NCI-H1105 (cell line): ENCODE measurements around the gene CST4.
"Not testable (repeated sequence)": the region's sequence is repeated elsewhere in the genome, so short reads cannot be mapped to it uniquely, and the experiment has no call there.

Experiments used
- DNase-seq: peaks from one replicate; lab custom pipeline; 2025; lab: John Stamatoyannopoulos, UW

CST4 gene

GRCh38 chr20:23687986-23688385, 852 bp downstream of the CST4 start:
- no peak for DNase-seq

GRCh38 chr20:23686046-23686750, 2.6 kb downstream of the CST4 start:
- no peak for DNase-seq

- DNase-seq: not testable (repeated sequence)
Observed at GRCh38 chr20:23685529-23685896, 3.3 kb downstream of the CST4 start.

DNA sequence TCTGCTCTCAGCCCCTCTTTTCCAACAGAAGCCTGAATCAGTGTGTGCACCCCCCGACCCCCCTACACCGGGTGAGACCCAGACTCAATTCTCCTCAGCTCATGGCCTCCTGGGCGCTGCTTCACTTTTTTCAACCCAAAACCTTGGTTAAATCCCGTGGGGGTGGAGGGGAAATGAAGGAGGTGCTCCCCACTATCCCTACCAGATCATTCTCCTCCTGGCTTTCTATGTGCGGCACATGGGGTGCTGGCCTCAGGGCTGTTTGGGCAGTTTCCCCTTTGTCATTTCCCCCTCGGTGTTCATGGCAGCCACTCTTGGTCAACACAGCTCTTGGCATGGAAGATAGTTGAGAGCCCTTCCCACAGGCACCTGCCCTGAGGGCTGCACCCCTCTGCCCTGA, 4.6 kb downstream of the CST4 start:
- DNase-seq: no peak

DNA sequence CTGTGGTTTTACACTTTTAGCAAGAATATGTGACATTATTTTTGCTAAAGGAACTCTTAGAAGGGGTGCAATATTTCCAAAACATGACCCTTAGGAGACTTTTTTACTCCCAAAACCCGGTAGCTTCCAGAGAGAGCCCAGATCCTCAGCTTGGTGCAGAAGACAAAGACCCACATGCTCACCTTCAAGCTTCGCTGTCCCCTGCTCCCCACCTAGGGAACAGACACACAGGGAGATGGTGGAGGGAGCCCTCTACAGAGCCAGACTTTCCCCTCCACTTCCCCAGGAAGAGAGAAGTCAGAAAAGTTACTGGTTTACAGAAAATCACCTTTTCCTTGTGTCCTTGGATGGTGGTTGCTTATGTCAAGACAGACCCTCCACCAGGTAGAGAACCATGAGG, 5.0 kb downstream of the CST4 start:
- no peak for DNase-seq

GRCh38 chr20:23683281-23683680, 5.6 kb downstream of the CST4 start:
- DNase-seq: no peak

DNA sequence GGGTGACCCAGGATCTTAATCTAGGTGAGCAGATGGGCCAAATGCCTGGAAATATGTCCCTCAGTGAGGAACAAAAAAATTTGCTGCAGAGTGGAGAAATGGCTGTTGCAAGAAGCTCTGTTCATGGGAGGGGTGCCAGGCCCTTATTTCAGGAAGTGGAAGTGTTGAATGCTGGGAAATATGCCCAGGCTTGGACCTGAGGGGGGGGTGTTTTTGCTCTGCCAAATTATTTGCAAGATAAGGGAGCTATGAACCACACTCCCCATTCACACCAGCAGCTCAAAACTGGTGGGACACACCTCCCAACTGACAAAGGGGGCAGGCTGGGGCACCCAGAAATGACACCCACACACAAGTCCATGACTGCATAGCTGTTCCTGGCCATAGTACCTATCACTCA, 8.7 kb downstream of the CST4 start:
- DNase-seq: no peak

- DNase-seq: no peak
Observed at GRCh38 chr20:23679133-23680092, 9.4 kb downstream of the CST4 start.

DNA sequence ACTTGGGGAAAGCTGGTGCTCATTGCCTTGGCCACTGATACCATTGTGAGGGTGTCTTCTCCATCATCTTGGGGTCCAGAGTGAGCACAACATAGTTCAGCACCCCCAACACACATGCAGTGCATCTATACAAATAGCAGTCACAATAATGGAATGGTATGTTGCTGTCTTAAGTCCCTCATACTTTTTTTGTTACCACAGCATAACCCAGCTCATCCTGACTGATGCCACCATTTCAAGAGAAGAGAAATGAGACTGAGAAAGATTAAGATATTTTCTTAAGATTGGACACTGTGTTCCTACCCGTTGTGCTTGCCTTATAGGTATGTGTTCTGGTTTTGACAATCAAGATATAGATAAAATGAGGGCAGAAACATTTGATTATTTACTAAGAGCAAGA, 15.6 kb downstream of the CST4 start:
- DNase-seq: no peak

DNA sequence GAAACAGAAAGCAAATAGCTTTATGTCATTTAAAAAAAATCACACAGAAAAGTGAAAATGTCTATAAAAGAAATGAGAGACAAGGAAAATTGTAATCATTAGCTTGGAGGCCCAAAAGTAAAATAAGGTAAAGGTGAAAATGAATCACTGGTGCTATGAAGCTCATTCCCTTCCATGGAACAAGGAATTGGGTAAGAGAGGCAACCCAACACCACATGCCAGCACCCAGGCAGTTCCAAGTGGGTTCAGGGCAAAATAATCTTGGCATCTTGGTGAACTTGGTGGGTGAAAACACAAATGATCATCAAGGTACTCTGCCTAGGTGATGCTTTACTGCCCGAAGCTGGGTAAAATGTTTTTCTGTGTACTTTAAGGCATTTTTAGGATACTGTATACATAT, 16.7 kb downstream of the CST4 start:
- DNase-seq: no peak

GRCh38 chr20:23671479-23671878, 17.4 kb downstream of the CST4 start:
- DNase-seq: no peak

DNA sequence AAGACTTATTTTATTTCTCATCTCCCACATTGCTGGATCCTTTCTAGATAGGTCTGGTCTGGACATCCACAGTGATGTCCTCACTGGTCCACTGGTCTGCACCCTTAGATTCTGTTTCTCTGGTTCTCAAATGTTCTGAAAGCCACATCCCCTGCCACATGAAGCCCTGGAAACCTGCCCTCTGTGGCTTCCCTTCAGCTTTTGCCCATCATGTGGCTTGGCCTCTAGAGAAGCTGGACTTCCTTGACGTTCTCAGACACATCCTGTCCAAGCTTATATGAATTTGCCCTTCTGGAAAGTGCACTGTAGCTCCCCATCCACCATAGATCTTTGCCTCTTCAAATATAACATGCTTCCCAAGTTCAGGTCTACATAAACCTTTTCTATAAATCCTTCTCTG, 18.5 kb downstream of the CST4 start:
- no peak for DNase-seq

- DNase-seq: no peak
Observed at GRCh38 chr20:23669866-23670265, 19.0 kb downstream of the CST4 start.

DNA sequence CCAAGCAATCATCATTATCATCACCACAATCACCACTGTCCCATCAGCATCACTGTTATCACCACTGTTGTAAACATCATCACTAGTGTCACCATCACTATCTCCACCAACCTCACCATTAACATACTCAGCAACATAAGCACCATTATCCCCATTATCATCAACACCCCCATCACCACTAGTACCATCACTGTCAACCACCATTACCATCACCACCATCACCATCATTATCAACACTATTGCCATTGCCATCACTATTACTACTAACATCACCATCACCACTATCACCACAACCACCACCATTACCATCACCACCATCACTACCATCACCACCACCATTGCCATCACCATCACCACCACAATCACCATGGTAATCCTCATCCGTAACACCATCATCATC, 19.5 kb downstream of the CST4 start:
- no peak for DNase-seq

DNA sequence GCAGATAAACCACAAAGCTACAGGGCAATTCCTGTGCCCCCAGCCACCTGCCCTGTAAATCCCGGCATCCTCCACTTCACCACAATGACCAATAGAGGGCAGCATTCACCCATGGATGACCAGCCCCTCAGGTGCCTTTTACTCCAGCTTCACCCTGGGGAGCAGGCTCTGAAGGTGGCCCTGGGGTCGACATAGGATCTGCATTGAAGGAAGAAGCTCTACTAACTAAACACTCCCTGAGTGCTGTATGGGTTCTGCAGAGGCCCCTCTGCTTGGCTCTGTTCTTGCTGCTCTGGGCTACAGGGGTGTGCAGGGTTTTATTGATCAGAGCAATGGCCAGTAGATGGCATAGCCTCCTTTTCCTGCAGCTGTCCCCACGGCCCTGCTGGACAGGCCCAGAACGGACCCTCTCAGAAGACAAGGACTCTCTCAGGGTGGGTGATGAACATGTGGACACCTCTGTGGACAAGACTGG, 20.3 kb downstream of the CST4 start:
- peak; percentile 22 for DNase-seq

GRCh38 chr20:23667666-23668065, 21.2 kb downstream of the CST4 start:
- no peak for DNase-seq

DNA sequence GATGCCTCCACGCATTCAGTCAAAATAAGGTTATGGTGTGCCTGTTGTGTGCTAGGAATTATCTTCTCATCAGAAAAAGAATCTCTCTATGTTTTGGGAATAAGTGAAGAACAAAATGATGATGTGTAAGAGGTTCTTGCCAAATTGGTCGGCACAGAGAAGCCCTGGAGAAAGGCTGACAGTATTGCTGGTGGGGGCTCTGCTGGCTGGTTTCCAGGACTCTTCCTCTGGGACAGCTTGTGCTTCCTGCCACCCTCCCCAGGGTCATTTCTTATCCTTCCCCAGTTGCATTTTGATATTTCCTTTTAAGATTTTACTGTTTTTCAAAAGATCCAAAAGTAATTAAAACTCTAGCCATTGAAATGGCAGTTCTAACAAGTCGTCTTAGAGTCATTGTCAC, 22.1 kb downstream of the CST4 start:
- DNase-seq: no peak

GRCh38 chr20:23666189-23666588, 22.6 kb downstream of the CST4 start:
- DNase-seq: no peak

- no peak for DNase-seq
Observed at GRCh38 chr20:23664954-23665353, 23.9 kb downstream of the CST4 start.

- not testable (repeated sequence) for DNase-seq
Observed at GRCh38 chr20:23664046-23664445, 24.8 kb downstream of the CST4 start.

DNA sequence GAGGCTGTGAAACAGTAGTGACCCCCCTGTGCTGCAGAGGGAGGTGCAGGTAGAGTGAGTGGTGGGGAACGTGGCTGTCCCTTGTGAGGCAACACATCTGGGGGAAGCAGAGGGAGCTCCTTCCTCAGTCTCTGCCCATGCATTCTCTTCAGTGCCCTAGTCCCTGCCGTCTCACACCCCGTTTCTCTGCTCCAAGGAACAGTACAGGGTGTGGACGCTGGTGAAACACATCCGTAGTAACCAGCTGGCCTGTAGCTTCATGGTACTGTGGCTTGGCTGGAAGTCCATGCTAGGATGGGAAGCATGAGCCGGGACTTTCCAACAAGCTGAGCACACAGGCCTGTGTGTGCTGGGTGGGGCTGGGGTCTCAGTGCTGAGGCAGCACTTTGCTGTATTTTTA, 25.7 kb downstream of the CST4 start:
- no peak for DNase-seq

- no peak for DNase-seq
Observed at GRCh38 chr20:23662276-23662870, 26.5 kb downstream of the CST4 start.

DNA sequence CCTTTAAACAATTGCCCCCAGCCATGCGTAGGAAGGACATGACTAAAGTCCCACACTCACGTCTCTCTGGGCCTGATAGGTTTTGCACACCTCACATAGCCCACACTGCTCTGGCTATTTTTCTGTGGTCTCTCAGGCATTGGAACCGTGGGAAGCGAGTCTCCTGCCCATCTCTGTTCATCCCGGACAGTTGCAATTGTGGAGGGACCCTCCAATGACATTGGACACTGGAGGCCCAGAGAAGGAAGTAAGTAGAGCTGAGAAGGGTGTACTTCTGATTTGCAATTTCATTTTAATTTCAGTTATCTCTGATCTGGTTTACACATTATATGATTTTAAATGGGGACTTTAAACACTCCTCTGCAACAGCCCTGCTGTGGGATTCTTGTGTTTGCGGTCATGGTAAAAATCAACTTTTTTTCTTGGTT, 27.8 kb downstream of the CST4 start:
- no peak for DNase-seq
